ENCODE data around the gene OVCA2. TPM values are rescaled to one million over a fixed set of nuclear protein-coding genes. Genes with fewer than 3 reads are reported as not detected.

OVCA2 gene
- total RNA-seq, 1 experiment from 2014 or later = 24.6 TPM

DNA sequence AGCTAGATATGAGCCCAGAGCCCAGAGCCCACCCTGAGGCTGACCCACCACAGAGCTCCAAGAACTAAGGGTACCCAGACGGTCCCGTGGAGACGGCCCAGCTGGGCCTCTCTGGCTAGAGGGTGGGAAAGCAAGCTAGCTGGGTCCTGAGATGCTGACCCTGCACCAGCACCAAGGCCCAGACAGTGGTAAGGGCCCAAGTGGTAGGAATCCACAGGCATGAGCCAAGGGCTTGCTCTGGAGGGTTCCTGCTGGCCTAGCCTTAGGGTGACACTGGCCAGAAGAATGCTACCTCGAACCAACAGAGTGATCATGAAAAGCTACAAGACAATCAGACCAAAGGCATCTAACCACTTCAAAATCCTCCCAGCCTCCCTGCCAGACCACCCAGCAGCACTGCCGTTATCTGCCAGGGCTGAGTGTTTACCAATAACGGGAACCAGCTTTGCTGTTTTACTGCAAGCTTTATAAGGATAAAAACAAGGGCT is 26.3 kb downstream of the OVCA2 start:
- Histone ChIP-seq H3K23me2 (ENCODE audit: insufficient read length, low read depth, low read length, poor library complexity, severe bottlenecking) (no peaks in the 10 kb centered on the region), H2BK5ac (ENCODE audit: insufficient read length, low read length) (no peak overlapping the region), H4K8ac (replicated peaks; ENCODE audit: insufficient read length, low read depth, low read length) (no peak overlapping the region), H2BK12ac (ENCODE audit: insufficient read length, low read depth, low read length) (no peak overlapping the region), H2BK15ac (ENCODE audit: low read depth, low read length) (no peak overlapping the region), H2AK5ac (ENCODE audit: insufficient read length, low read length) (no peak overlapping the region), H3T11ph (ENCODE audit: low read length) (no peak overlapping the region), H3K79me2 (ENCODE audit: insufficient read depth, low read length) (no peaks in the 10 kb centered on the region), H3K79me1 (ENCODE audit: insufficient read depth, low read depth, low read length, poor library complexity, severe bottlenecking) (no peaks in the 10 kb centered on the region), H4K5ac (ENCODE audit: insufficient read length, low read depth, low read length) (no peak overlapping the region), H3K56ac (ENCODE audit: insufficient read length, low read depth, low read length) (no peak overlapping the region), H3K4me2 (ENCODE audit: insufficient read depth, insufficient read length, low read length) (no peak overlapping the region), H3K9ac (ENCODE audit: extremely low read depth, insufficient read length, low read length) (no peak overlapping the region), H3K18ac (ENCODE audit: insufficient read length, low read depth, low read length) (no peak overlapping the region), H3K9me3 (ENCODE audit: control insufficient read depth, low read depth, low read length) (no peaks in the 10 kb centered on the region), H3K23ac (ENCODE audit: insufficient read length, low read depth, low read length) (no peak overlapping the region), H3K27me3 (ENCODE audit: insufficient read depth, low read length) (no peaks in the 10 kb centered on the region), H4K91ac (ENCODE audit: insufficient read length, low read depth, low read length) (no peak overlapping the region), H3K14ac (ENCODE audit: insufficient read depth, low read length) (no peak overlapping the region), H3K27ac (ENCODE audit: insufficient read length, low read depth, low read length) (no peak overlapping the region), H2BK20ac (ENCODE audit: low read depth, low read length, poor library complexity, severe bottlenecking) (no peak overlapping the region), H2AFZ (ENCODE audit: low read length) (no peak overlapping the region), H4K20me1 (ENCODE audit: control insufficient read depth, insufficient read depth, insufficient read length) (peaks cover 2% of the 10 kb centered on the region), H3K4me1 (ENCODE audit: insufficient read depth, low read length) (peaks cover 3% of the 10 kb centered on the region; the same call in 1 of the 2 replicates), H3K4ac (ENCODE audit: low read depth, low read length) (no peak overlapping the region), H2BK120ac (ENCODE audit: low read depth, low read length, poor library complexity, severe bottlenecking) (no peak overlapping the region)
- peaks cover 38 to 42% of the 10 kb centered on the region in 2 experiments for H3K4me1 Mint-ChIP-seq
- no peak overlapping the region for H3K4me3 Mint-ChIP-seq
- WGBS (ENCODE audit: extremely low coverage, insufficient read length, low lambda C conversion rate) = no CpG with 5 or more reads among the region's 6 CpGs
- H3K27me3 Mint-ChIP-seq (ENCODE audit: low read depth) = no peaks in the 10 kb centered on the region
- TF ChIP-seq, protein P1, sequence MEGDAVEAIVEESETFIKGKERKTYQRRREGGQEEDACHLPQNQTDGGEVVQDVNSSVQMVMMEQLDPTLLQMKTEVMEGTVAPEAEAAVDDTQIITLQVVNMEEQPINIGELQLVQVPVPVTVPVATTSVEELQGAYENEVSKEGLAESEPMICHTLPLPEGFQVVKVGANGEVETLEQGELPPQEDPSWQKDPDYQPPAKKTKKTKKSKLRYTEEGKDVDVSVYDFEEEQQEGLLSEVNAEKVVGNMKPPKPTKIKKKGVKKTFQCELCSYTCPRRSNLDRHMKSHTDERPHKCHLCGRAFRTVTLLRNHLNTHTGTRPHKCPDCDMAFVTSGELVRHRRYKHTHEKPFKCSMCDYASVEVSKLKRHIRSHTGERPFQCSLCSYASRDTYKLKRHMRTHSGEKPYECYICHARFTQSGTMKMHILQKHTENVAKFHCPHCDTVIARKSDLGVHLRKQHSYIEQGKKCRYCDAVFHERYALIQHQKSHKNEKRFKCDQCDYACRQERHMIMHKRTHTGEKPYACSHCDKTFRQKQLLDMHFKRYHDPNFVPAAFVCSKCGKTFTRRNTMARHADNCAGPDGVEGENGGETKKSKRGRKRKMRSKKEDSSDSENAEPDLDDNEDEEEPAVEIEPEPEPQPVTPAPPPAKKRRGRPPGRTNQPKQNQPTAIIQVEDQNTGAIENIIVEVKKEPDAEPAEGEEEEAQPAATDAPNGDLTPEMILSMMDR (conservative IDR thresholded peaks at IDR 0.05) = no peak
- no peak overlapping the region for H3K27ac Mint-ChIP-seq
- no peak for DNase-seq
- no peaks in the 10 kb centered on the region for H3K9me3 Mint-ChIP-seq
- peaks cover 3 to 47% (median 22%) of the 10 kb centered on the region in 3 experiments for H3K36me3 Mint-ChIP-seq (ENCODE audit: insufficient read depth in 1 of 3, low read depth in 3 of 3)

Data from H9 (cell line).